MM.1S (cell line): ENCODE results near the gene NEIL1.
"Not testable (repeated sequence)": the region's sequence is repeated elsewhere in the genome, so short reads cannot be mapped to it uniquely, and the experiment has no call there.

ENCODE experiments used
- CTCF ChIP-seq: fragments of 300-600 bp; sonication (generic); IDR thresholded peaks from 2 replicates; pipeline ENCODE4 v1.5.1; 2016; ENCODE audit warnings: antibody characterized with exemption, low read length, mixed read lengths
- EZH2phosphoT487 ChIP-seq: fragments of 300-600 bp; sonication (generic); IDR thresholded peaks from 2 replicates; pipeline ENCODE4 v1.6.1; 2018; ENCODE audit warnings: antibody characterized with exemption, low read length

- not testable (repeated sequence) for TF ChIP-seq CTCF, EZH2phosphoT487
These were observed 13.0 kb upstream of the NEIL1 start for GRCh38 chr15:75333654-75334419.
